Measurements from ENCODE around the gene POM121L2.

POM121L2 gene

DNA sequence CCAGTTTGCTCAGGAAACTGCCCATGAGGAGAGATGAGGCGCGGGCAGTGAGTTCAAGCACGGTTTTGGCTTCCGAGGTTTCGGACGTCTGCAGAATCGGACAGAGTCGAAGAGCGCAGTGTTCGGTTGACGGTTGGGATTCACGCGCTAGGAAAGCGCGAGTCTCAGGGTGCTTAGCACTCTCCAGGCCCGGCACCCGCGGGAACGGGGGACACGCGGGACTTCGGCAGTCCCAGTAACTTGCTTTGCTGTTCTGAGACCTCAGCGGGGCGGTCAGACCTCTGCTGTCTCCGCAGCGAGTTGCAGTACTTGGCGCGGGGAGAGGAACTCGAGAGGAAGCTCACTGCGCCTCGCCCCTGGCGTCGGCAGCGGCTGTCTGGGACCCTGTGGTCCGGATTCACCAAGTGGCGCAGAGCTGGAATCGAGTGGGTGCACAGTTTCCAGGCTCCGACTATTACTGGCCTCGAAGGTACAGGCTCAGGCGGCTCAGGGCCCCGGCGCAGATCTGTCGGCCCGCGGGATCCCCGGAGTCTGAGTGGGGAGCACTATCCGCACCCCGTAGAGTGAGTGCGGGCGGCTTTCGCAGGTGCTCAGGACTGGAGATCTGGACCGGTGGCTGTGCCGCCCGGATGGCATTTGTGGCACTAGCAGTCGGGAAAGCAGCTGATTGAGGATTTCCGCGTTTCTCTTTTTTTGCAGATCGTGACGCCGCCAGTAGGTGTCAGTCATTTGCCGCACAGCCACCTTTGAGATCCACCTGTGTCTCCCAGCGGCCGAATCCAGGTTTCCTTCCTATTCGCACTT lies at the start of gene POM121L2:
TSS of gene POM121L2 (minus strand) at position 128 of the 804 bp plus-strand sequence. CDS start at position 25, 103 bp downstream.
- FAIRE-seq: no peak

DNA sequence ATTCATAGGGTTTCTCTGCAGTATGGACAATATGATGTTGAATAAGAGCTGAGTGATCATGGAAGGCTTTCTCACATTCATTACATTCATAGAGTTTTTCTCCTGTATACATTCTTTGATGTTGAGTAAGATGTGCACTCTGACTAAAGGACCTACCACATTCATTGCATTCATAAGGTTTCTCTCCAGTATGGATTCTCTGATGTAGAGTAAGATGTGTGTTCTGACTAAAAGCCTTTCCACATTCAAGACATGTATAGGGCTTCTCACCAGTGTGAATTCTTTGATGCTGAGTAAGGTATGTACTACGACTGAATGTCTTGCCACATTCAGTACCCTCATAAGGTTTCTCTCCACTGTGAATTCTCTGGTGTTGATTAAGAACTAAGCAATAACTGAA lies 47.2 kb upstream of the POM121L2 start:
- FAIRE-seq: no peak

DNA sequence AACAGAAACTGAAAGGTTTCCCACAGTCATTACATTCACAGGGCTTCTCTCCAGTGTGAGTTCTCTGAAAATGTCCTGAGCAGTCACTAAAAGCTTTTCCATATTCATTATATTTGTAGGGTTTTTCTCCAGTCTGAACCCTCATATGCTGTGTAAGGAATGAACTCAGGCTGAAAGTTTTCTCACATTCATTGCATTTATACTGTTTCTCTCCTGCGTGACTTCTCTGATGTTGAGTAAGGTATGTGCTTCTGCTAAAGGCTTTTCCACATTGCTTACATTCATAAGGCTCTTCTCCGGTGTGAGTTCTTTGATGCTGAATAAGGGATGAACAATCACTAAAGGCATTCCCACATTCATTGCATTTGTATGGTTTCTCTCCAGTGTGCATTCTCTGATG lies 46.7 kb upstream of the POM121L2 start:
- no peak for FAIRE-seq

DNA sequence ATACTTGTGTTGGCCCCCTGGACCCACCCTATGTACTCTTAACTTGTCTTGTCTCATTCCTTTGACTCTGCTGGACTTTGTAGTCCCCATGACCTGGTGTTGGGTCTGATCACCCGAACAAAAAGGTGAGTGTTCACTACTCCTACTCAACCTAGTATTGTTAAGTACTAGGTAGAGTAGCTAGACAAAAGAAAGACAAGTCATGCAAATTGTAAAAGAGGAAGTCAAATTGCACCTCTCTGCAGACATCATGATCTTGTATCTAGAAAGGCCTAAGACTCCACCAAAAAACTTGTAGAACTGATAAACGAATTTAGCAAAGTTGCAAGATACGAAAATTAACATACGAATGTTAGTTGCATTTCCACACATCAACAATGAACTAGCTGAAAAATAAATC lies 40.8 kb upstream of the POM121L2 start:
- no peak for FAIRE-seq

DNA sequence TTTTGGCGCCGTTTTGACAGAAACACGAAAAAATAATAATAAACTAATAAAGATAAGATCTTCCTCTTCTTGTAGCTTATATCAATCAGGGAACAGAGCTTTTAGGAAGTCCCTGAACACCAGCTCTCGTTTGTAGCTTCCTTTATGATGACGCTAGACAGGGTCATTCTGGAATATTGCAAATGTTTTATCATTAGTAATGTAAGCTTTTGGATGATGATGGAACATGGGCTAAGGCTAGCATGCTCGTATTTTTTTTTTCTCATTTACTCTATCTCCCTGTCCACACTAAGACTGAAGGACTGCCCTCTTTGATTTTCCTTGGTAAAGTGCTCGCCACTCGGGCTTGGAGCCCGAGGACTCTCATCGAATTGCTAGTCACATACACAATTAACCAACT lies 22.1 kb upstream of the POM121L2 start:
- no peak for FAIRE-seq

DNA sequence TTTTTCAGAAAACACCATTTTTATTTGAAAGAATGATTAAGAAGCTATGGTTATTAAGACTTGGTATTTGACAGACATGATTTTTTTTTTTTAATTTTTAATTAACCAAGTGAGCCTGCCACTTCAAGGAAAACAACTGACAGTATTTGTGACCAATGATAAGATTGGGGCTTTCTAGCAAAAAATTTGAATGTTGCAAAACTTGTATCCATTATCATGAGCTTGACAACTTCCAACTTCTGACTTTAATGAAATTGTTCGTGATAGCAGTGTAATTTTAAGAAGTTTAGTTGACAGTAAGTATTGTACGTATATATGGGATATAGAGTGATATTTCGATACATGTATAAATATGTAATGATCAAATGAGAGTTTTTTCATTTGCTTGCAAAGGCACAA lies 21.6 kb upstream of the POM121L2 start:
- FAIRE-seq: no peak

DNA sequence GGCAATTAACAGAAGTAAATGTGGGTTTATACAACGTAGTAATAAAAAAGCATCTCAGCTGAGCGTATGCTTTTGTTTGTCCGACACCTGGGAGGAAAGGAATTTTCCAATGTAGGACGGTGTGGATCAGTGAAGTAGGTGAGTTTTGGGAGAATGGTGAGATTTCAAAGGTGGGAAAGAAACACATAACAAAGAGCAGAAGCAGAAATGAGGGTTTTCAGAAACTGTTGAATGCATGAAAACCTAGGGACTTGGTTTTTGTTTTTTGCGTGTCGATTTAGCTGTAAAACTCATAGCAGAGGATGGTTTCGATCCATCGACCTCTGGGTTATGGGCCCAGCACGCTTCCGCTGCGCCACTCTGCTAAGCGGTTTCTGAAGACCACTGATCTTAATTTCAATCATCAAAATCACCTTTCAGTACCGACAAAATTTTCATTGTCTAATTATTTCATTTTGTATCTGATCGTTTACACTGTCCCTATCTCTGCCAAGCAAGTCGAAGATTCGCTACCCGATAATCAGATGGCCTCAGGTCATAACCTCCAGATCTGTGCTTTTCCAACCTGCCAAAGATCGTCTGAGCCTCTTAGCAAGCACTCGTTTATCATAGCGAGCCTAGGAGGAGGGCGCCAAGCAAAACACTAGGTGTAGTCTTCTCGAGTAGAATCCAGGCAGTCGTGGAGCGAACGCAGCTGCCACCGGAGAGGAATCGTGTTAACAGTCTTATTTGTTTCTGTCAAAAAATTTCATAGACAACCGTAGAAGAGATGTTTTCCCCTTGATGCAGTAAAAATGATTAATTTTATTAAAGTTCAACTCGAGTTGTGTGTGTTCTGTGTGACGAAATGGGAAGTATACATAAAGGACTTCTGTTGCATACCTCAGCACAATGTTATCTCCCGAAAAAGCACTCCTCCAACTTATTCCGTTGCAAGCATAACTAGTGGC lies 20.9 kb upstream of the POM121L2 start:
- FAIRE-seq: no peak

DNA sequence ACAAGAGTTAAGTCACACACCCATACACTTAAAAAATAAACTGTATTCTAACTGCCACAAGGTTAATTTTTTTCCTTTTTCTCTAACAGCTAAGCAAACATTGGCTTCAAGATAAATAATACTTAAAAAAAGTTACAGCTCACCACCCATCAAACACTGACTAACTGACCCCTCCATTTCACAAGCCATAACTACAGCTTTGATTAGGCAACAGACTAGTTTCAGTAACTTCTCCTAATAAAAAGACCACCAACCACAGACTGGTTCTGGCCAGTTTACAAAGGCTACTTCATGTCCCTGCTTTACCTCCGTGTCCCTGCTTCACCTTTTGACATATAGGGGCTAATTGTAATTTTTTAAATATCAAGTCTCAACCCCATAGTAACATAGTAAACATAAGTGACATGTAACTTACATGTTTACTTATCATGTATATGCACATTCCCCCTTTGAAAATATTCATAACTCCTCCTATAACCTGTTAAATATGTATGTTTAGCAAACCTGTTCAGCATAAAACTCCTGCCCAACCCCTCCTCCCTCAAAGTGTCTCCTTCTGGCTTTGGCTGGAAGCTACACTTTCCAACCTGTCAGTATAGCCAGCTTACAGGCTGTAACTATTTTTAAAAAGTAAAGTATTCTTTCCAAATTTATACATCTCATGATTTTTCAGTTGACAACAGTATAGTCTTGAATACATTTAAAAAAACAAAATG lies 15.1 kb upstream of the POM121L2 start:
- FAIRE-seq: no peak

DNA sequence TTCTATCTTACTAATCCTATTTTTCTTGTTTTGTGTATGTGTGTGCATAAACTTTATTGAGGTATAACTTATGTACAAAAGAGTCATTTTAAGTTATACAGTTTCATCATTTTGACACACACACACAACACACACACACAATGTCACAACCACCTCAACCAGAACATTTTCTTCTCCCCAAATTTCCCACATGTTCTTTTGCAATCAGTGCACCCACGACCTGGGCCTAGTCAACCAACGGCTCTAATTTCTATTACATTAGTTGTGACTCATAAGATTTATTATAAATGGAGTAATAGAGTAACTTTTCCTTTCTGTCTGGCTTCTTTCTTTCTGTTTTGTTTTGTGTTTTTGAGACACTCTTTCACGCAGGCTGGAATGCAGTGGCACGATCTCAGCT lies 9.8 kb upstream of the POM121L2 start:
- no peak for FAIRE-seq

DNA sequence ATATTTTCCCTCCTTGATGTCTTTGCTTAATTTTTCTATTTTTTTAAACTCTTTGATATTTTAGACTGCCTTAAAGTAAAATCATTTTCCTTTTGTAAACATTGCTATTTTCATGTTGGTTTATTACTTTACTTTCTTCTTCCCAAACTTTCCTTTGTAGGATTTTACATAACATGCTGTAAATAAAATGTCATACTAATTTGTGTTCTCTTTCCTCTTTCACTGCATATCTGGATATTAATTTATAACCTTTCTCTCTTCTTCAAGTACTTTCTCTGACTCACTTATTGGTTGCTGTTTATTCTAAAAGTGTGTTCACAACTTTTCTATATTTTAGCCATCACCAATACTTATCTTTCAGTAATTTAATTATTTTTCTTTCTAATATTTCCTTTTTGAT lies 9.3 kb upstream of the POM121L2 start:
- peak; percentile 41 for FAIRE-seq

DNA sequence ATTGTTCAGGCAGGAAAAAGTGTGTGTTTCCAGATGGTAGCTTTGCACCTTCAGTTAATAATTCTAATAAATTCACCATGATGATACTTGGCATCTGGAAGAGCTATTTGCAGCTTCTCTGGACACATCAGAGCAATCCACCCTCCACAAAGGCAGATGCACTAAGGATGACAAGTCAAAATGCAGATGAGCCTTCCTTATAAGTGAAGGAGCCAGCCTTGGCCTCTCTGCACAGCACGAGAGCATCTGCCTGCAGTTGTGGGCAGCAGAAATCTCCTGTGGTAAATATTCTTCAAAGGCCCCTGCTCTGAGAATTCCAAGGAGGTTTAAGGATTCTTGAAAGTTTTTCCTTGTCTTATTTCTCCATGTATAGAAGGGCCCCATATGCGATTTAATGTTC lies 6.9 kb upstream of the POM121L2 start:
- FAIRE-seq: no peak

DNA sequence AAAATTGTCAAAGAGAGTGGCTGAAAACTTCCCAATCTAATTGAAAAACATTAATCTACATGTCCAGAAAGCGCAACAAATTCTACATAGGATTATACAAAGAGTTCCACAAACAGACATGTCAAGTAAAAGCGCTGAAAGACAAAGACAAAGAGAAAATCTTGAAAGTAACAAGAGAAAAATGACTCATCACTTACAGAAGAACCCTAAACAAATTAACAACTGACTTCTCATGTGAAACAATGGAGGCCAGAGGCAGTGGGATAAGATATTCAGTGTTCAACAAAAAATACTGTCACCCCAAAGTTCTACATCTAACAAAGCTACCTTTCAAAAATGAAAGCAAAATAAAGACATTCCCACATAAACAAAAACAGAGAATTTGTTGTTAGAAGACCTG lies 2.0 kb upstream of the POM121L2 start:
- FAIRE-seq: no peak

DNA sequence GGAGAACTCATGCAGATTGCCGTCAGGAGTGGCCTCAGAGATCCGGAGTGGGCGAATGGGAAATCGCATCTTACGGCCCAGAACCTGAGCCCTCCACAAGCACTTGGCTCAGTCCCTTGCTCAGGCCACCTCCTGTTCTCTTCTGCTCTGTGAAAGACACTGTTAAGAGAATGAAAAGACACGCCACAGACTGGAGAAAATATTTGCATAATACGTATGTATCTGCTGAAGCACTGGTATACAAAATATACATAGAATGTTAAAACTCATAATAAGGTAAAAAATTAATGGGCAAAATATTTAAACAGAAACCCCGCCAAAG lies 838 bp upstream of the POM121L2 start:
- FAIRE-seq: no peak

DNA sequence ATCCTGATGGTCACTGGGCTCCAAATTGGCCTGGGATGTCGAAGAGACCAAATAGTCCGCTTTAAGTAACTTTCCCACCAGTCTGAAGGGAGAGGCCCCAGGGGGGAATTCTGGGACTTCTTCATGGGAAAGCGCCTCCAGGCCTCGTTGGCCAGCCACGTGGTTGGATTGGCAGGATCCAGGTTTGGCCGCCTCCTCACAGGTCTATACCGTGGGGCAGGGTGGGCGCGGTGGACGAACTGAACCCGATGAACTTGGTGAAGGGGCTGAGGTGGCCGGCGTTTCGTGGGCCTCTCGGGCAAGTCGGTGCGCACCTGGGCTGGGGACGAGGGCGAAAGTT lies 297 bp downstream of the POM121L2 start:
- no peak for FAIRE-seq

DNA sequence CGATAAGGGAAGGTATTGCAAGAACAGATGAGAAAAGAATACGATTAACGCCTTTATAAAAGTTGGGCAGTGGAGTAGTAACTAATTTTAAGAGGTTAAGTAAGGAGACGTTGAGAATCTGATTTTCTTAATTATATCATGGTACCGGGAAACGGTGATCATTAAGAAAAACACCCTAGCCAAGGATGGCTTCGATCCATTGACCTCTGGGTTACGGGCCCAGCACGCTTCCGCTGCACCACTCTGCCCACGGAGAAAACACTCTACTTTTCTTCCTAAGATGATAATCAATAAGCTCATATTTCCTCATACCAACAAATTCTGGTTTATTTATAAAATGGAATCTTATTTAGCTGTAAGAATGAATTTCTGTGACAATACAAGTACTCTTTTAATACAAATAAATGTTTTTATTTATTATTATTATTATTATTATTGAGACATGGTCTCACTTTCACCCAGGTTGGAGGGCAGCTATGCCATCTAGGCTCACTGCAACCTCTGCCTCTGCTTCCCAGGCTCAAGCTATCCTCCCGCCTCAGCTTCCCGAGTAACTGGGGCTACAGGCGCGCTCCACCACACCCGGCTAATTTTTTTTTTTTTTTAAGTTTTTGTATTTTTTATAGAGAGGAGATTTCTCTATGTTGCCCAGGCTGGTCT lies 8.3 kb downstream of the POM121L2 start:
- no peak for FAIRE-seq

DNA sequence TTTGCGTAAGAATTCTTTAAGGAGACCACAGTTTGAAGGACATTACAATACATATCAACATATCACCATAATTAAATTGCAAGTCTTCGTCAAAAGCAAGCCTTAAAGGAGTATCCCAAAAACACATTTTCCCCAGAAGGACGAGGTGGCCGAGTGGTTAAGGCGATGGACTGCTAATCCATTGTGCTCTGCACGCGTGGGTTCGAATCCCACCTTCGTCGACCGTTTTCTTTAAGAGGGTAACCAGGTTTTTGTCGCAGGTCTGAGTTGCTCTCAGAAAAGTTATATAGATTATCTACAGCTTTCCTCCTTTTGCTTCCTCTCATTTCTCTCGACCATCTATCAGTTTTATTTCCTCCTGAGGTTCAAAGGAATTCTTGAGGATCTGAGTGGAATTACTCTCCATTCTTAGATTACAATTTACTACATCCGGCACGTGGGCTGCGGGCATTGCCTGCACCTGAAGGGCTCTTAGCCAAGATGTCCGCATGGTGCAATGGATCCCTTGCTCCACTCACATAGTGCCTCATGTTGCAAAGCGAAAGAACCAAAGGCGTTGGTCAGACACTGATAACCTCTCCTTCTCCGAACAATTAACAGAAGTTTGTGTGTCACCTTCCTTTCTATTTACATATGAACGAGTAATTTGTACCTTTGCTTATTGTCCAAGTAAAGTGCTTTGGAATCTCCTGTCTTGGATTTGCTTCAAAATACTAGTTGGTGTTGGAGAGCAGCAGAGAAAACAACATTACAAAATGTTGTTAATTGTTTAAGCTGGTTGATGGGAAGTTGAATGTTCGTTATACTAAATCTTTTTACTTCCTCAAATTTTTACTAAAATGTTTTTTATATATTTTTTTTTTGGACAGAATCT lies 14.0 kb downstream of the POM121L2 start:
- no peak for FAIRE-seq

DNA sequence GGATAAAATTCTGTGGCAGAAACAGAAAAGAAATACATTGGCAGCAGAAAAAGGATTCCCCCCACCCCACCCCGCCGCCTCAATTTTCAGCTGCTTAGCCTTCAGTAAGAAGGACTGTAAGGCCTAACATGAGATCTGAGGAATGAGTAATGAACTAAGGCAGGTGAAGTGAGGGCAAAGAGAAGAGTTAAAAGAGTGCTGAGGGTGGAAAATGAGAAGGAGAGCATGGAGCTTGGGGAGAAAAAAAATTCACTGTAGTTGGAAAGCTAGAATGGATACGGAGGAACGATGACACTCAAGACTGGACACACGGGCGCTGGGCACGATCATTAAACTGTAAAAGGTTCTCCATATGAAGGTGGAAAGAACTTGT lies 14.6 kb downstream of the POM121L2 start:
- FAIRE-seq: no peak

DNA sequence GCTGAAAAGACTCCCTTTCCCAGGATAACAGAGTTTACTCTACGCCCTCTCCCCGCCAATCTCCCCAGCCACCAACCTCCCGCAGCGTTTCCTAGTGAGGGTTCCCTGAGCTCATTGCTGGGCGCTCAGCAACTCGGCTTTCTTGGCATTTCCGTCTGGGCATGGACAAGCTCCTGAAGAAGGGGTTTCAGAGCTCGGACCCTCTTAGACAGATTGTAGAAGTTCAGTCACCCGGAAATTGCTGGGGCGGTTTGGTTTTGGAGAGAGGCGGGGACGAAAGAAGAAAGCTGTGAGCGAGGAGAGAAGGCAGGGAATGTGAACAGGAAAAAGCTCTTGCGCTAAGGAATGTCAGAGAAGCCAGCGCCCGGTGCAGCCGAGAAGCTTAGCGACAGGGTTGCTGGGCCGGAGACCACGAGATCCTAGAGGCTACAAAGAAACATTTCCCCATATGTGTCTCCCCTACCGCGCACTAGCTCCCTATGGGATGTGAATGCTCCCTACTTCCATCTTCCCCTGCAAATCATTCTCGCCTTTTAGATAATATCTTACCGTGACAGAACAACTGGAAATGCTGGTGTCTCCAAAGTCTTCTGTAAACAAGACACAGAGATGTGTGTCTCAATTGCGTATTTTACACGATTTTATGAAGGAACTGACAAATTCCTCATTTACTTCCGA lies 15.8 kb downstream of the POM121L2 start:
- FAIRE-seq: no peak

DNA sequence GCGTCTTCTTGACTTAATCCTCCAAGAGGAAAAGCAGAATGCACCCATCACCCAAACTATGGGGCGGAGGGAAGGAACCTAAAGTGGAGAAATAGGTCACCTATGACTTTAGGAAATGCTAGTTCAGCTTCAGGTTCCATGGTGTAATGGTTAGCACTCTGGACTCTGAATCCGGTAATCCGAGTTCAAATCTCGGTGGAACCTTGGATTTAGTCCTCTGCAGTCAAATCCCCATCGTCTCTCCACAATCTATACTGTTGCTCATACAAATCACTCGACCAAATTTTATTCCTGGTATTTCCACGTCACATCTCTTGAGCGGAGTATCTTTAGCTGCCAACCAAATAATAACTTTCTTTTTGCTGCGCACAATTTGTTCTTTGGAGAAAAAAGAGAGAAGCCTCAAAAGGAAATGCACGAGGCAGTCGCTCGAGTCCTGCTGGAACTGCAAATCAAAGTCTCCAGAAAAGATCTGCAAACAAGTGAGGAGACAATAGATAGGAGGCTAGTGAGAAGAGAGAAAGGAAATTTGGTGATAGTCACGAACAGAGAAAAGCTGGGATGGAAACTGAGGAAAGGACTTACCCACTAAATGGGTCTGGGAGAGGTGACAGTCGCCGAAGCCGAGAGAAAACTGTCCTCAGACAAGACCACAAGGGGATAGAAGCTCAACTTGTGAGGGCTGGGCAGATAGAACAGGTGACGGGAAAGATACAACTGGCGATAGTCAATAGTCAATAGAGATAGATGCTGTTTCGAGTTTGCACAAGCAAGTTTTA lies 16.6 kb downstream of the POM121L2 start:
- FAIRE-seq: no peak

DNA sequence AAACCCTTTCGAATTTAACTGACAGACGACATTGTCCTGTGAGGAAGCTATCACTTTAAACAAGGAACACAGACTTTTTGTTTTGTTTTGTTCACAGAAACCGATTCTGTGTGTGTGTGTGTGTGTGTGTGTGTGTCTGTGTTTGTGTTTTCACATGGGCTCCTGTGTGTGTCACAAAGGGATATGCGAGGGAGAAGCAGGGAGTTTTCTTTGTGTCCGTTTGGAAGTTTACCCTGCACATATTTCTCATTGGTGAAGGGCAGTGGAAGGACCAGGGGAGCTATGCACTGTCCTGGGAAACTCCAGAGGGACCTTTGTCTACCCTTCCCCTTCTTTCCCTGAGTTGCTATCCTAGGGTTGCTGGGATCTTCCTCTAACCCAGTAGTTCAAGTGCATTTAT lies 17.7 kb downstream of the POM121L2 start:
- no peak for FAIRE-seq

All from colon (tissue), 2 donors.